RWPE1 (cell line): ENCODE data around the gene PTPRN2.

ENCODE experiments used
- CTCF ChIA-PET: fragments of 350-600 bp; sonication (Branson Sonifier 250); formaldehyde crosslinking; extraction: SDS; loops from one replicate; lab custom pipeline; 2021; lab: Yijun Ruan, JAX
- POLR2A ChIA-PET: fragments of 400-600 bp; formaldehyde crosslinking; extraction: SDS; loops from one replicate; lab custom pipeline; 2020; ENCODE audit warnings: antibody characterized with exemption; ENCODE audit not compliant: low non-redundant PET; lab: Yijun Ruan, JAX
- DNase-seq: peaks from one replicate; pipeline ENCODE4 v3.0.0; 2012; ENCODE audit warnings: low spot score
- H3K27ac ChIP-seq: fragments of 450-650 bp; 2 replicates; pipeline ENCODE4 v1.5.1; 2017
- TF ChIP-seq, protein P1 (sequence below): fragments of 450-650 bp; conservative IDR thresholded peaks from 2 replicates; pipeline ENCODE4 v1.5.1; 2017; ENCODE audit warnings: low read depth, mild to moderate bottlenecking

The PTPRN2 gene

DNA sequence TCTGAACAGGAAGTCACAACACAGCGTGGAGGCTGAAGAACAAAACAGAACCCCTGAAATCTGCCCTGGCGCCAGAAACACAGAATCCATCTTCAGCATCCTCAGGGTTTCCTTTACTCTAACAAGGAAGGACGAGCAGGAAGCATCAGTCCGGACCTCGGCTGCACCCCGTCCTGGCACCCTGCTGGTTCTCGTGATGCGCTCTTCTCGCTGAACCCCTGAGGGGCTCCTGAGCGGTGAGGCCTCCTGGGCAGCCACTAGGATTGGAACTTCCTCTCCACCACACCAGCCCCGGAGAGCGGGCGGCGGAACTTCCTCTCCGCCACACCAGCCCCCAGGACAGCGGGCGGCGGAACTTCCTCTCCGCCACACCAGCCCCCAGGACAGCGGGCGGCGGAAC, 461.9 kb downstream of the PTPRN2 start:
- H3K27ac ChIP-seq = no peak overlapping the region
- TF ChIP-seq, protein P1, sequence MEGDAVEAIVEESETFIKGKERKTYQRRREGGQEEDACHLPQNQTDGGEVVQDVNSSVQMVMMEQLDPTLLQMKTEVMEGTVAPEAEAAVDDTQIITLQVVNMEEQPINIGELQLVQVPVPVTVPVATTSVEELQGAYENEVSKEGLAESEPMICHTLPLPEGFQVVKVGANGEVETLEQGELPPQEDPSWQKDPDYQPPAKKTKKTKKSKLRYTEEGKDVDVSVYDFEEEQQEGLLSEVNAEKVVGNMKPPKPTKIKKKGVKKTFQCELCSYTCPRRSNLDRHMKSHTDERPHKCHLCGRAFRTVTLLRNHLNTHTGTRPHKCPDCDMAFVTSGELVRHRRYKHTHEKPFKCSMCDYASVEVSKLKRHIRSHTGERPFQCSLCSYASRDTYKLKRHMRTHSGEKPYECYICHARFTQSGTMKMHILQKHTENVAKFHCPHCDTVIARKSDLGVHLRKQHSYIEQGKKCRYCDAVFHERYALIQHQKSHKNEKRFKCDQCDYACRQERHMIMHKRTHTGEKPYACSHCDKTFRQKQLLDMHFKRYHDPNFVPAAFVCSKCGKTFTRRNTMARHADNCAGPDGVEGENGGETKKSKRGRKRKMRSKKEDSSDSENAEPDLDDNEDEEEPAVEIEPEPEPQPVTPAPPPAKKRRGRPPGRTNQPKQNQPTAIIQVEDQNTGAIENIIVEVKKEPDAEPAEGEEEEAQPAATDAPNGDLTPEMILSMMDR = no peak
- CTCF ChIA-PET = no interaction called here
- DNase-seq = no peak
- POLR2A ChIA-PET = no interaction called here

DNA sequence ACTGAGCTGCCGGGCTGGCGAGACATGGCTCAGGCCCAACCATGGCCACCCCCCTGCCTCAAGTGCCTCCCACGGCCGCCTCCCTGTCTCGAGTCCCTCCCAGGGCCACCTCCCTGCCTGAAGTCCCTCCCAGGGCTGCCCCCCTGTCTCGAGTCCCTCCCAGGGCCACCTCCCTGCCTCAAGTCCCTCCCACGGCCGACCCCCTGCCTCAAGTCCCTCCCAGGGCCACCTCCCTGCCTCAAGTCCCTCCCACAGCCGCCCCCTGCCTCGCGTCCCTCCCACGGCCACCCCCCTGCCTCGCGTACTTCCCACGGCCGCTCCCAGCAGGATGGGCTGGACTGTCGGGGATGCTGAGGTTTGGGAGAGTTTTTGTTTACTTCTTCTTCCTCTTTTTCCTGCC, 462.5 kb downstream of the PTPRN2 start:
- ChIA-PET POLR2A (no interaction called here), CTCF (no interaction called here)
- DNase-seq = no peak
- TF ChIP-seq, protein P1 = no peak
- H3K27ac ChIP-seq = no peak overlapping the region

DNA sequence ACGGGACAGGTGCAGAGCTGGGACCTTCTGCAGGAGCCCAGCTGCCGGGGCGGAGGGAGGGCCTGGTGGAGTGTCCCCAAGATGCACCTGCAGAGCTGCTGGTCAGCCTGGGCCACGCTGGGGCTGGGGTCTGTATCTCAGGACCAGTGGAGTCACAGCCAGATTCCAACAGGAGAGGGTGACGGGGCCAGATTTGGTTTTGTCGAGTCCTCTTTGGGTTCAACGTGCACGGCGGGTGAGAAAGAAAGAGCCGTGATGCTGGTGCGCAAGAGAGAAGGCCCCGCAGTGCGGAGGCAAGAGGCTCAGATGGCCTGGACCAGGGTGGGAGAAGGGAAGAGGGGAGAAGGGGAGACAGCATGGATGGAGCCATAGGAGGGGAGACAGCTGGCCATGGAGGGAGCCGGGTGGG, 462.9 kb downstream of the PTPRN2 start:
- TF ChIP-seq, protein P1 = no peak
- no peak overlapping the region for H3K27ac ChIP-seq
- no peak for DNase-seq
- POLR2A ChIA-PET = no interaction called here
- CTCF ChIA-PET = no interaction called here

DNA sequence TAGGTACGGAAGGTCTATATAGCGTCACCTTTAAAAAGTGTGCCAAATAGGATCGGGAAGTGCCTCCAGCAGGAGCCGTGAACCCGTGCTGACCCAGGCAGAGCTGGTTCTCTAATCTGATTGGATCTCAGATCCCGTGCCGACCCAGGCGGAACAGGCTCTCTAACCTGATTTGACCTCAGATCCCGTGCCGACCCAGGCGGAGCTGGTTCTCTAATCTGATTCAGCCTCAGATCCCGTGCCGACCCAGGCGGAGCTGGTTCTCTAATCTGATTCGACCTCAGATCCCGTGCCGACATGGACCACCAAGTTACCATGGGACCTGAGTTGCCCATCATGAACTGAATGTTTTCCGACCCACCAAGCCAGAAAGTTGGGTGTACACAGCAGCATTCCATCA, 463.9 kb downstream of the PTPRN2 start:
- no peak overlapping the region for H3K27ac ChIP-seq
- ChIA-PET POLR2A (no interaction called here), CTCF (no interaction called here)
- TF ChIP-seq, protein P1 = no peak
- no peak for DNase-seq

- TF ChIP-seq, protein P1 = no peak
- ChIA-PET CTCF (no interaction called here), POLR2A (no interaction called here)
- no peak overlapping the region for H3K27ac ChIP-seq
- DNase-seq = no peak
Measured at GRCh38 chr7:158123214-158123613, 464.4 kb downstream of the PTPRN2 start.

DNA sequence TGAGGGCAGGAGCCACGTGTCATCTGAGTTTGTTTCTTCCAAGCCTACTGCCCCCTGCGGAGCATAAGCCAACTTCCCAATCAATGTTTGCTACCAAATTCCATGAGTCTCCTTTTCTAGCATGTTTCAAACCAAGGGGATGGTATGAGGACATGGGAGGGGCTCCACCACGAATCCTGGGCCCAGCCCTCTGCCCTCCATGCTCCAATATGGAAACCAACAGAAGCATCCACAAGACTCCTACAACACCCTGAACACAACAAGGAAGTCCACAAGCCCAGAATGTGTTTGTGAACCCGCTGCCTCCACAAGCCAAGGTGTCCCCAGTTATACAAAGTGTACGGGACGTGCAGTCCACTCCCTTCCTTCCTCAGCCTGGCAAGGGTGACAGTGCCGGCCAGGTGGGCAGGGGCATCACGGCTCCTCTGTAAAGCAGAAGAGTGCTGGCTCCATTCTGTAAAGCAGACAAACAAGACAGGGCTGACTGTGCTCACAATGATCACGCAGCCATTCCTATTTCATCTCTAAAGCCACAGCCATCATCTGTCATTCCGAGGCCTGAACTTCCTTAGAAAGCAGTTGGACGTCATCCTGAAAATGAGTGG, 466.1 kb downstream of the PTPRN2 start:
- POLR2A ChIA-PET = no interaction called here
- TF ChIP-seq, protein P1 = no peak
- CTCF ChIA-PET = interaction anchor here (0.7 kb wide), 1 partner anchor 150 kb away, joined by 3 read pairs; no protein-coding TSS in a partner anchor
- DNase-seq = no peak
- H3K27ac ChIP-seq = no peak overlapping the region
